CD4-positive, CD25-positive, alpha-beta regulatory T cell (primary cell): ENCODE data around the gene TCTN2. TPM values are rescaled to one million over a fixed set of nuclear protein-coding genes. Genes with fewer than 3 reads are reported as not detected.

ENCODE experiments used
- ATAC-seq, 2 donors: fragments of 150-1000 bp; cut with Tn5 transposase; one replicate each; pipeline ENCODE4 v1.10.0; 2021; ENCODE audit warnings: low read depth in 2 of 2, moderate number of reproducible peaks in 2 of 2, moderate library complexity in 1 of 2
- DNase-seq, 3 donors: peaks; one replicate each; pipeline versions ENCODE4 v3.0.0 to v3.0.0-alpha.2; 2012 to 2022; ENCODE audit warnings: mixed read lengths in 1 of 3
- H3K27ac ChIP-seq: one replicate; pipeline ENCODE4 v1.7.0; 2013; ENCODE audit warnings: mild to moderate bottlenecking, low read length; ENCODE audit not compliant: insufficient read depth, poor library complexity, severe bottlenecking
- H3K27me3 ChIP-seq: one replicate; pipeline ENCODE4 v1.7.0; 2013; ENCODE audit warnings: low read length; ENCODE audit not compliant: control insufficient read depth, insufficient read depth
- H3K36me3 ChIP-seq: one replicate; pipeline ENCODE4 v1.7.0; 2013; ENCODE audit warnings: mild to moderate bottlenecking, low read length, moderate library complexity; ENCODE audit not compliant: control insufficient read depth, insufficient read depth
- H3K4me1 ChIP-seq: 2 replicates; pipeline ENCODE4 v1.7.0; 2013; ENCODE audit warnings: mild to moderate bottlenecking, low read length; ENCODE audit not compliant: insufficient read depth, control insufficient read depth, poor library complexity, severe bottlenecking
- H3K4me3 ChIP-seq: one replicate; pipeline ENCODE4 v1.7.0; 2013; ENCODE audit warnings: low read depth, mild to moderate bottlenecking, low read length, moderate library complexity
- H3K9me3 ChIP-seq, 2 experiments: 1 replicate in 1 of 2; 2 replicates in 1 of 2; pipeline ENCODE4 v1.7.0; 2013; ENCODE audit warnings: low read length in 2 of 2, mild to moderate bottlenecking in 1 of 2, moderate library complexity in 1 of 2; ENCODE audit not compliant: control insufficient read depth in 2 of 2
- H3K27ac Mint-ChIP-seq, 3 donors: one replicate each; pipeline ENCODE4 v1.8.0; 2020 to 2022; ENCODE audit warnings: mild to moderate bottlenecking in 3 of 3, mixed read lengths in 3 of 3, moderate library complexity in 2 of 3
- H3K27me3 Mint-ChIP-seq: one replicate; pipeline ENCODE4 v1.8.0; 2022; ENCODE audit warnings: mild to moderate bottlenecking, mixed read lengths
- H3K36me3 Mint-ChIP-seq: one replicate; pipeline ENCODE4 v1.8.0; 2020; ENCODE audit warnings: mixed read lengths
- H3K4me1 Mint-ChIP-seq, 4 donors: one replicate each; pipeline ENCODE4 v1.8.0; 2020 to 2022; ENCODE audit warnings: mixed read lengths in 4 of 4, mild to moderate bottlenecking in 1 of 4
- H3K4me3 Mint-ChIP-seq, 4 donors: one replicate each; pipeline ENCODE4 v1.8.0; 2020 to 2022; ENCODE audit warnings: mild to moderate bottlenecking in 4 of 4, mixed read lengths in 4 of 4, moderate library complexity in 3 of 4
- H3K9me3 Mint-ChIP-seq, 7 donors: one replicate each; pipeline ENCODE4 v1.8.0; 2020 to 2022; ENCODE audit warnings: mixed read lengths in 7 of 7, mild to moderate bottlenecking in 3 of 7, moderate library complexity in 2 of 7
- polyA plus RNA-seq, 4 donors: library from polyadenylated mRNA; unstranded; fragments of 300-500 nt; fragmentation: Illumina TruSeq; gene quantifications; one replicate each; pipeline ENCODE4 v1.2.3, GENCODE V29; 2021
- total RNA-seq: library from RNA; stranded (reverse); gene quantifications from one replicate; pipeline ENCODE4 v1.2.3, GENCODE V29; 2022

TCTN2 gene
- total and polyA plus RNA-seq, 5 donors from 2014 or later, result 0.11 to 3.7 (median 1.4) TPM

DNA sequence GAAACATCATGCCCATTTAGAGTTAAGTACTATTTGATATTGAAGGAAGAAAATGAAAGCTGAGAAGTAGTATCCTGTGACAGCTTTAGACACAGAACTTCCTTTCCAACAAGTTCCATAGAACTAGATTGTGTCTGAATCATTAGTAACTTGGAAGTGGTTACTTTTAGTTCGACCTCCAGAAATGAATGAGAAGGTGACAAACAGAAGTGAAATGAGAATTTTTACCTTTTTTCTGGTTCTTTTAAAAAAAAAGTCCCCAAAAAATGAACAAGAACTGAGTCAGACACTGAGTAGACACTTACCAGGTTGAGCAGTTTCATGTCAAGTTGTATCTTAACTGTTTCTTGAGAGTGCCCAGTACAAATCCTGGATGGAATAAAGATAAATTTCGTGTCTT, 44.3 kb downstream of the TCTN2 start:
- H3K4me3 Mint-ChIP-seq, result peak overlapping the region in 2 of 4 donors; percentile 53 to 92
- ATAC-seq, result no peak
- no peaks in the 10 kb centered on the region for H3K9me3 Mint-ChIP-seq
- Histone ChIP-seq H3K27ac (no peak overlapping the region), H3K4me3 (no peak overlapping the region), H3K4me1 (peaks cover 28% of the 10 kb centered on the region), H3K27me3 (no peaks in the 10 kb centered on the region), H3K36me3 (peaks cover 12% of the 10 kb centered on the region), H3K9me3 (no peaks in the 10 kb centered on the region)
- peaks cover 6% of the 10 kb centered on the region for H3K27me3 Mint-ChIP-seq
- peaks cover 18 to 44% (median 31%) of the 10 kb centered on the region in 4 donors for H3K4me1 Mint-ChIP-seq
- no peak overlapping the region for H3K27ac Mint-ChIP-seq
- H3K36me3 Mint-ChIP-seq, result no peaks in the 10 kb centered on the region
- peak in 1 of 3 donors; percentile 24 for DNase-seq

- H3K36me3 Mint-ChIP-seq, result no peaks in the 10 kb centered on the region
- peaks cover 27% of the 10 kb centered on the region for H3K36me3 ChIP-seq
- H3K9me3 Mint-ChIP-seq, result no peaks in the 10 kb centered on the region
- ATAC-seq (no peak), DNase-seq (no peak)
- H3K9me3 ChIP-seq, result no peaks in the 10 kb centered on the region
- H3K27me3 ChIP-seq, result no peaks in the 10 kb centered on the region
- H3K4me1 Mint-ChIP-seq, result peaks cover 18 to 33% (median 29%) of the 10 kb centered on the region in 4 donors
- H3K27ac ChIP-seq, result no peak overlapping the region
- peaks cover 6% of the 10 kb centered on the region for H3K27me3 Mint-ChIP-seq
- peaks cover 23% of the 10 kb centered on the region for H3K4me1 ChIP-seq
- H3K4me3 ChIP-seq, result no peak overlapping the region
- peak overlapping the region in 2 of 3 donors; percentile 56 to 77 for H3K27ac Mint-ChIP-seq
- H3K4me3 Mint-ChIP-seq, result peak overlapping the region in 1 of 4 donors; percentile 74
Measured at GRCh38 chr12:123717350-123717749, 46.4 kb downstream of the TCTN2 start.

- peaks cover 6% of the 10 kb centered on the region for H3K4me1 ChIP-seq
- no peak overlapping the region for H3K4me3 ChIP-seq
- Mint-ChIP-seq H3K4me1 (peaks cover under 1 to 14% (median 8%) of the 10 kb centered on the region in 4 donors), H3K27me3 (no peaks in the 10 kb centered on the region), H3K4me3 (peak overlapping the region in 1 of 4 donors; percentile 10), H3K36me3 (no peaks in the 10 kb centered on the region), H3K27ac (no peak overlapping the region), H3K9me3 (no peaks in the 10 kb centered on the region)
- peaks cover 40% of the 10 kb centered on the region for H3K36me3 ChIP-seq
- no peaks in the 10 kb centered on the region for H3K27me3 ChIP-seq
- DNase-seq, result no peak
- no peak for ATAC-seq
- H3K27ac ChIP-seq, result no peak overlapping the region
- no peaks in the 10 kb centered on the region for H3K9me3 ChIP-seq
Measured at GRCh38 chr12:123720141-123720814, 49.4 kb downstream of the TCTN2 start.

DNA sequence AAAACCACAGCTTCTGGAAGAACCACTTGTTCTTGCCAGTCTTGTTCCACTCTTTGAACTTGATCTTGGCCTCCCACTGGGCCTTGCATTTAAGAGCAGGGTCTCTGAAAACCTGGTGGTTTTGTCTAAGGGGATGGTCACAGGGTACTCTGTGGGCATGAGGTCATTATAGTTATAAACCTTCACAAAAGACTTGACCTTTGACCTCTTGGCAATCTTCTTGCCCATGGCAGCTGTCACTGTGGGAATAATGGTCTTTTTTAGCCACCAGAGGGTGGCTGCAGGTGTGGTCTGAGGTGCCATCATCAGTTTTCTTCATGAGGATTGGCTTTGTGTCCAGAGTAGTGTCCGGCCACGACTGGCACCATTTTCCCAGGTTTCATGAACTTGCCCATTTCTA, 50.3 kb downstream of the TCTN2 start:
- Mint-ChIP-seq H3K27me3 (no peaks in the 10 kb centered on the region), H3K4me1 (peaks cover 0 to 13% (median 7%) of the 10 kb centered on the region in 4 donors), H3K9me3 (no peaks in the 10 kb centered on the region), H3K4me3 (no peak overlapping the region), H3K27ac (no peak overlapping the region), H3K36me3 (peaks cover 7% of the 10 kb centered on the region)
- Histone ChIP-seq H3K27me3 (no peaks in the 10 kb centered on the region), H3K4me3 (no peak overlapping the region), H3K4me1 (peaks cover 6% of the 10 kb centered on the region), H3K36me3 (peaks cover 50% of the 10 kb centered on the region), H3K9me3 (no peaks in the 10 kb centered on the region), H3K27ac (no peak overlapping the region)
- ATAC-seq, result no peak
- DNase-seq, result no peak

- H3K36me3 Mint-ChIP-seq, result peaks cover 20% of the 10 kb centered on the region
- H3K27me3 Mint-ChIP-seq, result no peaks in the 10 kb centered on the region
- Histone ChIP-seq H3K9me3 (no peaks in the 10 kb centered on the region), H3K4me3 (no peak overlapping the region), H3K27me3 (no peaks in the 10 kb centered on the region), H3K27ac (no peak overlapping the region), H3K4me1 (peaks cover 6% of the 10 kb centered on the region), H3K36me3 (peaks cover 66% of the 10 kb centered on the region)
- DNase-seq, result no peak
- ATAC-seq, result no peak
- H3K4me3 Mint-ChIP-seq, result no peak overlapping the region
- peaks cover 0 to 13% (median 4%) of the 10 kb centered on the region in 4 donors for H3K4me1 Mint-ChIP-seq
- no peak overlapping the region for H3K27ac Mint-ChIP-seq
- no peaks in the 10 kb centered on the region for H3K9me3 Mint-ChIP-seq
Measured at GRCh38 chr12:123723011-123723410, 52.1 kb downstream of the TCTN2 start.

DNA sequence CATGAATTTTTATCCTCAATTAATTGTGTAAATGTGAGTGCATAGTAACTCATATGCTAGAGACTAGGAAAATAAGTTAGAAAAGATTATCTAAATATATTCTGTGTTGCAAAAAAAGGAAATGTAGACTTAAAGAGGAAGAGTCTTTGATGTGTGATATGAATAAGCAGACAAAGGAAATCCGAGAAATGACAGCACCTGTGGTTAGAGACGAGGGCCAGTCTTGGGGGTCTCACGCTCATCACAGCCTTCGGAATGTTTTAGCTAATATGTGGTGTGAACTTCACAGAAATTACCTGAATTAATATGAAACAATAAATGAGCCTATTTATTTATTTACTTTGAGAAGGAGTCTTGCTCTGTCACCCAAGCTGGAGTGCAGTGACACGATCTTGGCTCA, 52.9 kb downstream of the TCTN2 start:
- ATAC-seq (no peak), DNase-seq (peak in 1 of 3 donors; percentile 44)
- H3K36me3 Mint-ChIP-seq, result peaks cover 25% of the 10 kb centered on the region
- H3K27ac Mint-ChIP-seq, result peak overlapping the region in 1 of 3 donors; percentile 37
- Histone ChIP-seq H3K27ac (no peak overlapping the region), H3K9me3 (no peaks in the 10 kb centered on the region), H3K36me3 (peaks cover 73% of the 10 kb centered on the region), H3K27me3 (no peaks in the 10 kb centered on the region), H3K4me1 (peaks cover 6% of the 10 kb centered on the region), H3K4me3 (no peak overlapping the region)
- H3K9me3 Mint-ChIP-seq, result no peaks in the 10 kb centered on the region
- peaks cover 0 to 13% (median 5%) of the 10 kb centered on the region in 4 donors for H3K4me1 Mint-ChIP-seq
- peak overlapping the region in 1 of 4 donors; percentile 50 for H3K4me3 Mint-ChIP-seq
- no peaks in the 10 kb centered on the region for H3K27me3 Mint-ChIP-seq

DNA sequence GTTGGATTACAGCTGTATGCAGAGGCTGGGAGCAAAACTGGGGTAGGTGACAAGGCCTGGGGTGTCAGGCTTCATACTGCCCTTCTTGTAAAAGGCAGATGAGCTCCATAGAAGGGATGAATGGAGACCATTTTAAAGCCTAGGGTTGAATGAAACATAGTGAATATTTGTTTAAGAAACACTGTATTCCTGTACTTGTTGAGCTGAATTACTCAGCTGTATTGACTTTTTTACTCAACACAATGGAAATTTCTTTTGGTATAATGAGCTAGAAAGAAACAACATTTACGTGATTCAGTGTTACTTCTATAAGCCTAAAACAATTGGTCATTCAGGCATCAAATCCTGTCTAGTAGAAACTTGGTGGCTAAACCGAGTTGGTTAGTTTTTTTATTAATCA, 55.3 kb downstream of the TCTN2 start:
- DNase-seq, result no peak
- Histone ChIP-seq H3K27me3 (no peaks in the 10 kb centered on the region), H3K4me3 (no peak overlapping the region), H3K27ac (no peak overlapping the region), H3K36me3 (peaks cover 72% of the 10 kb centered on the region), H3K4me1 (peaks cover 6% of the 10 kb centered on the region), H3K9me3 (no peaks in the 10 kb centered on the region)
- peak overlapping the region in 1 of 3 donors; percentile 18 for H3K27ac Mint-ChIP-seq
- H3K9me3 Mint-ChIP-seq, result no peaks in the 10 kb centered on the region
- no peaks in the 10 kb centered on the region for H3K27me3 Mint-ChIP-seq
- no peak overlapping the region for H3K4me3 Mint-ChIP-seq
- H3K36me3 Mint-ChIP-seq, result peaks cover 37% of the 10 kb centered on the region
- peaks cover 0 to 8% (median 4%) of the 10 kb centered on the region in 4 donors for H3K4me1 Mint-ChIP-seq
- no peak for ATAC-seq

- ATAC-seq (no peak), DNase-seq (no peak)
- H3K9me3 Mint-ChIP-seq, result no peaks in the 10 kb centered on the region
- no peaks in the 10 kb centered on the region for H3K27me3 Mint-ChIP-seq
- no peak overlapping the region for H3K27ac ChIP-seq
- peak overlapping the region in 1 of 3 donors; percentile 18 for H3K27ac Mint-ChIP-seq
- H3K36me3 ChIP-seq, result peaks cover 70% of the 10 kb centered on the region
- H3K4me1 Mint-ChIP-seq, result peaks cover 0 to 8% (median 5%) of the 10 kb centered on the region in 4 donors
- peaks cover 6% of the 10 kb centered on the region for H3K4me1 ChIP-seq
- H3K36me3 Mint-ChIP-seq, result peaks cover 44% of the 10 kb centered on the region
- H3K4me3 Mint-ChIP-seq, result no peak overlapping the region
- H3K4me3 ChIP-seq, result no peak overlapping the region
- H3K9me3 ChIP-seq, result no peaks in the 10 kb centered on the region
- H3K27me3 ChIP-seq, result no peaks in the 10 kb centered on the region
Measured at GRCh38 chr12:123726962-123727361, 56.0 kb downstream of the TCTN2 start.
